ENCODE measurements around the gene AP5Z1. TPM values are rescaled to one million over a fixed set of nuclear protein-coding genes. Genes with fewer than 3 reads are reported as not detected.

AP5Z1 gene
- total and polyA plus RNA-seq, 2 donors (not counting 1 experiment from before 2014, with no cell fraction given): 99.7 to 113 TPM

DNA sequence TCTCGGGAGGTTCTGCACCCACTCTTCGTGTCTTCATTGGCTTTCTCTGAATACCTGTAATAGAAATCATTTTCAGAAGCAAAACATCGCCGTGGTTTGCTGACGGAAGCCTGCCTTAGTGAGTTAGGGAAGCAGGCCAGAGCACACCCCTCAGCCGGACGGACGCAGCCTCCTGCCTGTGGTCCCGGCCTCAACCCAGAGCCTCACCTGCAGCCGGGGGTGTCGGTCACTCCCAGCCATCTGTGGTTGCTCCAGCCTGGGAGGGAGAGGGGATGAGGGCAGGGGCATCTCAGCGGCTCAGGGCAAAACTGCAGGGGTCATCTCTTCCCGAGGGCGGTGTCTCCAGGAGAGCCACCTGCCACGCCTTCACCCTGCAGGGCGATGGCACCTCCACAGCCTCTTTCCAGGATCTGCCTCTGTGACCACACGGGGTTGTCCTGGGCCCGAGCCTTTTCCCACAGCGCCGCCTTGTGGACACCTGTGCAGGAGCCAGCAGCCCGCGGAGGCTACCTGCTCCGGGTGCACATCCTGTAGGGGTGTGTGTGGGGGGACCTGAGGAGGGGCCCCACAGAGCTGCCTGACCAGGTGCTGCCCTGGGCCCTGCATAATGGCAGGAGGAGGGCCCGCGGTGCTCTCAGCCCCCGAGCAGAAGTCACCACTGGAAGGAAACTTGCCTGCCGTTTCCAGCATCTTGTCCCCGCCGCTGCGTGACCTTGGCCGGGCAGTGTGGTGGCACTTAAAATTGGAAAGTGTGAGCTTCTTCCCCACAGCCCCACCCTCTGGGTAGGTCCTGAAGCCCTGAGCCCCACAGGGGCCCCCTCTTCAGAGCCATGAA, 21.6 kb upstream of the AP5Z1 start:
- H3K27ac Mint-ChIP-seq: no peak overlapping the region
- WGBS (ENCODE audit: insufficient coverage): 42% methylated on average over 24 of the region's 31 CpGs
- TF ChIP-seq, protein P1, sequence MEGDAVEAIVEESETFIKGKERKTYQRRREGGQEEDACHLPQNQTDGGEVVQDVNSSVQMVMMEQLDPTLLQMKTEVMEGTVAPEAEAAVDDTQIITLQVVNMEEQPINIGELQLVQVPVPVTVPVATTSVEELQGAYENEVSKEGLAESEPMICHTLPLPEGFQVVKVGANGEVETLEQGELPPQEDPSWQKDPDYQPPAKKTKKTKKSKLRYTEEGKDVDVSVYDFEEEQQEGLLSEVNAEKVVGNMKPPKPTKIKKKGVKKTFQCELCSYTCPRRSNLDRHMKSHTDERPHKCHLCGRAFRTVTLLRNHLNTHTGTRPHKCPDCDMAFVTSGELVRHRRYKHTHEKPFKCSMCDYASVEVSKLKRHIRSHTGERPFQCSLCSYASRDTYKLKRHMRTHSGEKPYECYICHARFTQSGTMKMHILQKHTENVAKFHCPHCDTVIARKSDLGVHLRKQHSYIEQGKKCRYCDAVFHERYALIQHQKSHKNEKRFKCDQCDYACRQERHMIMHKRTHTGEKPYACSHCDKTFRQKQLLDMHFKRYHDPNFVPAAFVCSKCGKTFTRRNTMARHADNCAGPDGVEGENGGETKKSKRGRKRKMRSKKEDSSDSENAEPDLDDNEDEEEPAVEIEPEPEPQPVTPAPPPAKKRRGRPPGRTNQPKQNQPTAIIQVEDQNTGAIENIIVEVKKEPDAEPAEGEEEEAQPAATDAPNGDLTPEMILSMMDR (IDR thresholded peaks at IDR 0.05): peak; percentile 86
- no peak for TF ChIP-seq EZH2 (IDR thresholded peaks at IDR 0.05; ENCODE audit: borderline replicate concordance, insufficient read depth, low read depth, low read length, poor library complexity, severe bottlenecking)
- H3K4me3 Mint-ChIP-seq: no peak overlapping the region
- Histone ChIP-seq H3K9me3 (ENCODE audit: control extremely low read depth in 1 of 3, control insufficient read depth in 2 of 3, insufficient read depth in 1 of 3, low read length in 2 of 3) (no peaks in the 10 kb centered on the region), H3K79me2 (ENCODE audit: control insufficient read depth, insufficient read depth, low read length) (peaks cover 79% of the 10 kb centered on the region), H3K4me3 (ENCODE audit: control extremely low read depth in 1 of 5, extremely low read depth in 1 of 5, insufficient read depth in 1 of 5, low read depth in 2 of 5, low read length in 4 of 5) (no peak overlapping the region), H3K27ac (ENCODE audit: low read length in 2 of 2) (no peak overlapping the region), H3K4me2 (replicated peaks; ENCODE audit: low read depth, low read length, poor library complexity, severe bottlenecking) (peak overlapping the region; percentile 4), H2AFZ (ENCODE audit: insufficient read depth, low read depth, low read length, poor library complexity, severe bottlenecking) (no peak overlapping the region), H3K27me3 (replicated peaks in 1 of 4; ENCODE audit: control extremely low read depth in 1 of 4, control insufficient read depth in 3 of 4, insufficient read depth in 4 of 4, low read length in 3 of 4) (no peaks in the 10 kb centered on the region), H3K36me3 (replicated peaks in 1 of 2; ENCODE audit: control extremely low read depth in 1 of 2, control insufficient read depth in 1 of 2, extremely low read depth in 1 of 2, insufficient read depth in 2 of 2, low read length in 1 of 2) (peaks cover 0 to 63% of the 10 kb centered on the region in 2 experiments), H4K20me1 (ENCODE audit: control insufficient read depth, insufficient read depth, low read length, poor library complexity, severe bottlenecking) (peaks cover 48% of the 10 kb centered on the region), H3K9ac (ENCODE audit: low read length) (no peak overlapping the region), H3K4me1 (ENCODE audit: control insufficient read depth in 2 of 2, insufficient read depth in 2 of 2, low read length in 2 of 2) (peaks cover 0 to 11% of the 10 kb centered on the region in 2 donors)
- intact Hi-C loops (cut with micrococcal nuclease): loop anchor here (5.0 kb wide), 1 partner anchor 72 kb away; the partner anchor contains the start of gene FOXK1
- H3K27me3 Mint-ChIP-seq: no peaks in the 10 kb centered on the region
- ChIA-PET POLR2A (no interaction called here), CTCF (interaction anchor here (0.7 to 4.1 kb wide), 12 partner anchors 7 to 146 kb away, joined by 3 to 21 read pairs (median 4); no protein-coding TSS in a partner anchor)
- no peaks in the 10 kb centered on the region for H3K9me3 Mint-ChIP-seq (ENCODE audit: insufficient read depth)
- ATAC-seq (ENCODE audit: low read depth) (peak; percentile 91), DNase-seq (peak; percentile 81)
- H3K4me1 Mint-ChIP-seq: peaks cover 15% of the 10 kb centered on the region

All from B cell (primary cell).